HG03108 (cell line): Measurements from ENCODE around the gene ANKRD6.

Source experiments
- ATAC-seq: cut with Tn5 transposase; IDR thresholded peaks from one replicate; pipeline ENCODE4 v1.9.1; 2021; ENCODE audit warnings: moderate library complexity; ENCODE audit not compliant: unreplicated experiment

Gene ANKRD6

DNA sequence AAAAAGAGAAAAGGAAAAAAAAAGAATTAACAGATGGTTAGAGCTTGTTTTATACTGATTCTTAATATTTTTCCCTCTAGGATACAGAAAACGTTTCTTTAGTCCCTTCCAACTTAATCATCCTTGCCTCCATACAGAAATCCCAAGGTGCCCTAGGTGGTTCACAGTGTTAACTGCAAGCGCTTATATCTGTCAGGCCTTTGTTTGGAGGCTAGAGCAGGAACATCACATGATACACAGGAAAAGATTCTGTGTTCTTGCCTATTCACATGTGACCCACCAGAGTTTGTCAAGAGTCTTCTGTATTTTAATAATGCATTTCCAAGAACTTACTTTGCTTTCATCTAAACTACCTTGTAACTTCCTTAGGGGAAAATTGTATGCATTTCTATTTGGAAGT is 31.3 kb downstream of the ANKRD6 start:
- ATAC-seq = no peak

- ATAC-seq = no peak
Measured at GRCh38 chr6:89467437-89467836, 34.5 kb downstream of the ANKRD6 start.

GRCh38 chr6:89468998-89469397 is 36.0 kb downstream of the ANKRD6 start:
- no peak for ATAC-seq

GRCh38 chr6:89471287-89471867 is 38.4 kb downstream of the ANKRD6 start:
- ATAC-seq = no peak

DNA sequence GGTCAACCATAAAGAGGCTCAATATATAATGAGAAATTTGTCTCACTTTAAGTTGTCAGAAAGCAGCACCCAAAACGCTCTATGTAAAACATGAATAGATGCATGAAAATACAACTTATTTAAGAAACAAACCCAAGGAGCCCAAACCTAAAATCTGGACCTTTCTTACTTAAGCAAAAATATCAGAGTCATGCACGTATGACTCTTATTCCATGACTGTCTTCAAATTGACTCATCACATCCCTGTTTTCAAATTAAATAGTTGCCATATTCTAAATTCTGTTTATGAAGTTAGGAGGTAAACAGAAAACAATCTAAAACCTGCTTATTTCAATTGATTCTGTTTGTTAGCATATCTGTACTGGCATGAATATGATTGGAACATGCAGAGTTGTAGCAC is 42.1 kb downstream of the ANKRD6 start:
- no peak for ATAC-seq

DNA sequence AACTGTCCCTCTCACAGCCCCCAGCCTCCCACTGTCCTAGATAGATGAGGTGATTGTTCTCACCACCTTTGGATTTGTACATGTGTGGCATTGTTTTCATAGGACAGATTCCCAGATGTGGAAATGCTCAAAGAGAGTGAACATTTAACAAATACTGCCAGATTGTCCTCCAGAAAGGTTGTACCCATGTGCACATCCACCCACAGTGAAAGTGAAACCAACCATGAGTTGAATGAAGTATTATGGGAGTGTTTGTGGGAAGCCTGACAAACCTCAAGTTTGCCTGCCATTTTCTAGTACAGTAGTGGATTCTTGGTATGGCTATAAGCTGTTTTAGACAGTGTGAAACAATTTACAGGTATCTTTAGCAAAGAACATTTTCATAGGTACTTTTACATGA is 42.7 kb downstream of the ANKRD6 start:
- ATAC-seq = no peak

DNA sequence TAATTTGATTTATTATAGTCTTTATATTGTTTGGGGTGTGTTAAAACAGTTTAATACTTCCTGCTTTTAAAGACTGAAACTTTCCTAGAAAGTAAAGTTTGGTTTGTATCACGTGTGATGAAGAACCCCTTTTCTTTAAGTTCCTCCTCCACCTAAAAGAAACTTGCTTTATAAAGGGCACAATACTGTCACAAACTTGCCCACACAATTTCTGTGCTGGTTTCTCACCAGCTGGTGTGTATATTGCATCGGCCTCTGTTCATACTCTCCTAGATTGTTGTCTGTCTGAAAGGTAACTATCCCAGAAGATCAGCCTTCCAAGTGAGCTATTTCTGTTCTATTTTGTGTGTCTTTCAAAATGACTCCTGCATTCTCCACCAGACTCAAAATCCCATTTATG is 46.9 kb downstream of the ANKRD6 start:
- no peak for ATAC-seq

DNA sequence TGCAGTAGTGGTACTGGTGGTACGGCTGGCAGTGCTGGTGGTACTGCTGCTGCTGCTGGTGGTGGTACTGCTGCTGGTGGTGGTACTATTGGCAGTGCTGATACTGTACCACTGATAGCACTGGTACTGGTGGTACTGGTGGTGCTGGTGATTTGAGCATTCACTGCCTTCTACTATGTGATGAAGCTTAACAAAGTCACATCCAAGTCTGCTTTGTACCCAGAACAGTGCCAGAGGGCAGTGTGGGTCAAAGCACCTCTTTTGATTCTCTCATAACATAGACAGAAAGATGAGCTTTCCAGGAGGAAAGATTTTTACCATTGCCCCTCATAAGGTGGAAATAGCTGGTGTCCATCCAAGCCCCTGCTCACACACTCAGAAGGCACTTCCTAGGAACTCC is 48.7 kb downstream of the ANKRD6 start:
- no peak for ATAC-seq

- no peak for ATAC-seq
Measured at GRCh38 chr6:89482126-89482525, 49.2 kb downstream of the ANKRD6 start.

DNA sequence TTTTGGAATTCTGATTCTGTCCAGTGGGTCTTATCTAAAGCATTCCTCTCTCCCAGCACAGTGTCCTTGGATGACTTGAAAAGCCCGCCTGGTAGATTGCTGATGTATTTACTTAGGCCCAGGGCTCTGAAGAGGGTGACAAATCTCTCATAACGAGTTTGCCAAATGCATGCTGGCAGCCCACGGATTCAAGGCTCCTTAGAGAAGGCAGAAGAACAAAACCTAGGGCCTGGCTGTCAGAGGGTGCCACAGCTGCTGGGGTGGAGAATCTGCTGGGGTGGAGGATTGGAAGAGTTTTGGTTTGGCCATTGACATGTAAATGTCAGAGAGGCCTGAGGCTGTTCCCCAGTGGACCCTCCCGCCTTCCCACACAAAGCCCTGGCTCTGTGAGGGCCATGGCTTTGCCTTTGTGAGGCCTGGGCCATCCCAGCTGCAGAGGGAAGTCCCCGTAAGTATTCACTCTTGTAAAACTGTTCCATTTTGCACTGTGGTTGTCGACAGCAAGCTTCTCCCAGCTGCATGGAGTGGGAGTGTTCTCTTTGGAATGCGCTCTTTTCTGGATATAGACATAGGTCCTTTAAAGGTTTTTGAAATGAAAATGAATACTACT is 50.3 kb downstream of the ANKRD6 start:
- no peak for ATAC-seq

DNA sequence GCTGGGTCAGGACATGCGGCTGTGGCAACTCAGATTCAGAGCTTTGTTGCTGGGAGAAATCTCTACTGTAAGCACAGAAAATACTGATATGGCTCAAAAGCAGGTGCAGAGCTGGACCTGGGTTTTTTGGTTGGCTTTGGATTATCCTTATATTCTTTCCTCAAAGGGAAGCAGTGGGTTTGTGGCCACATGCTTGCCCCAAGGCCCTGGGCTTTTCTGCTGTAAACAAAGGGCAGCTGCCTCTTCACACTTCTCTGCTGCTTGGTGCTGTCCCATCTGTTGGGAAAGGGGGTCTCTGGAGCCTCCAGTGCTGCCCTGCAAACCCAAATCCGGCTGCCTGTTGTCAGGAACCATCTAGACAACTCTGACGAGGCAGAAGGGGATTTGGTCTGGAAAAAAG is 52.4 kb downstream of the ANKRD6 start:
- ATAC-seq = no peak

- ATAC-seq = no peak
Measured at GRCh38 chr6:89487864-89488263, 54.9 kb downstream of the ANKRD6 start.

GRCh38 chr6:89488438-89488837 is 55.5 kb downstream of the ANKRD6 start:
- ATAC-seq = no peak

GRCh38 chr6:89489078-89489477 is 56.1 kb downstream of the ANKRD6 start:
- ATAC-seq = no peak

DNA sequence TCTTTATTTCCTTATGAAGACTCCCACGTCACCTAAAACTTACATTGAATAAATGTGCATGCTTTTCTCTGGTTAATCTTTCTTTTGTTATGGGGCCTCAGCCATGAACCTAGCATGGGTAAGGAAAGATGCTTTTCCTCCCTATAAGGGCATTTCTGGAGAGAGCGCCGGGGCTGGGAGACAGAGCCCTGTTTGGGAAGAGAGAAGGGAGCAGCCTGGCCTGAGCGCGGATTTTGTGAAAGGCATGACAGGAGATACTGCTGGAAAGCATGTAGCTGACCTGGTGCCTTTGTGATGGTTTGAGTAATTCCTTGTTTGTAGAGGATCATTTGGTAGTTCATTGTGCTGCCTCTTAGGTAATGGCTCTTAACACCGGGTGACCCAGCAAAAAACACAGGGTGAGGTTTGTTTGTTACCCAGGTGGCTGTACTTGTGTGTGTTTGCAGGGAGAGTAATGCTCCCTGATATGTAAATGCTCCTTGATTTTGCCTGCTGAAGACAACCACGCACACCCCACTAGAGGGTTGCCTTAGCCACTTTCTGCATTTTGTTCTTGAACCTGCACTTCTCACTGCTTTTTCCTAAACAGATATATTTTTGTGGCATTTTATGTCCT is 59.2 kb downstream of the ANKRD6 start:
- no peak for ATAC-seq

- no peak for ATAC-seq
Measured at GRCh38 chr6:89494131-89494793, 61.3 kb downstream of the ANKRD6 start.

DNA sequence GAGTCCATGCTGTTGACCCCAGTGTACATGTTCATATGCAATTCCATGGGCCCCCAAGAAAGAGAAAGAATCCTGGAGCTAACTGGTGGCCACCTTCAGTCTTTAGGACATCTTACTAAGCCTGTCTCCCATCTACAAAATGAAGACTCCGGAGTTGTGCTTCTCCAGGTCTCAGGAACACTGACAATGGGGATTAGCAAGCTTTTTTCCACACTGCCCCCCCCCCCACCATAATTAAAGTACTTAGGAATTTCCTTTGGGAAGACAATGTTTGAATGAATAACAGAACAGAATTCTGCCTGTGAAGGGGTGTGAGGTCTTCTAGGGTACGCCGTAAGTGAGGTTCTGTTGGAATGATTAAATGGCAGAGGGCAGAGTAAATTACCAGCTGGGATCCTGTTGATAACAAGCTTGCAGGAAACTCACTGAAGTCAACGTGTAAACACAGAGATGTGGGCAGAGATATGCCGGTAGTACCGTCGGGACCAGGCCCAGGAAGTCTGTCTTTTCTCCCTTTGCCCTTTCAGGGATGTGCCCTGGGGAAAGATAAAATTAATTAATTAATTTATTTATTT is 63.1 kb downstream of the ANKRD6 start:
- ATAC-seq = no peak

GRCh38 chr6:89500611-89501010 is 67.7 kb downstream of the ANKRD6 start:
- ATAC-seq = no peak

- no peak for ATAC-seq
Measured at GRCh38 chr6:89501222-89501621, 68.3 kb downstream of the ANKRD6 start.

GRCh38 chr6:89501753-89502152 is 68.8 kb downstream of the ANKRD6 start:
- no peak for ATAC-seq

DNA sequence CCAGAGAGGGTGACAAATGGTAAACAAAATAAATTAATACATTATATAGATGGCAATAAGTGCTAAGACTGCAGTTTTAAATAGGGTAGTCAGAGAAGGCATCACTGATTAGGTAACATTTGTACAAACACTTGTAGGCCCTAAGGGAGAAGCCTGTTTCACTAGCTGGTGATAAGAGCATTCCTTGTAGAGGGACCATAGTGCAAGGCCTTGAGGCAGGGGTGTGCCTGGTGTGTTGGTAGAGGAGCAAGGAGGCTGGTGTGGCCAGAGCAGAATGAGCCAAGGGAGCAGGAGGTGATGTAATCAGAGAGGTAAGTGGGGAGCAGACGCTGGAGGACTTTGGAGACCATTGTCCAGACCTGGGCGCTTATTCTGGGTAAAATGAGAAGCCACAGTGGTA is 70.7 kb downstream of the ANKRD6 start:
- ATAC-seq = no peak

GRCh38 chr6:89505847-89506246 is 72.9 kb downstream of the ANKRD6 start:
- no peak for ATAC-seq
